HG03558 (cell line): ENCODE measurements around the gene TRIM29.
"Not testable (repeated sequence)": the region's sequence is repeated elsewhere in the genome, so short reads cannot be mapped to it uniquely, and the experiment has no call there.

Experiments used
- ATAC-seq: cut with Tn5 transposase; IDR thresholded peaks from one replicate; pipeline ENCODE4 v1.9.1; 2021; ENCODE audit warnings: moderate number of reproducible peaks; ENCODE audit not compliant: unreplicated experiment; ENCODE audit errors: extremely low read depth

TRIM29 gene

GRCh38 chr11:120137611-120138521 lies at the start of gene TRIM29:
Gene TRIM29 (minus strand): TSS chr11:120138113. CDS start chr11:120138031, 82 bp downstream.
- ATAC-seq: no peak

GRCh38 chr11:120186774-120187591 lies 49.1 kb upstream of the TRIM29 start:
- no peak for ATAC-seq

- ATAC-seq: no peak
Measured at GRCh38 chr11:120186456-120186773, 48.5 kb upstream of the TRIM29 start.

- no peak for ATAC-seq
Measured at GRCh38 chr11:120185706-120186455, 48.0 kb upstream of the TRIM29 start.

GRCh38 chr11:120184946-120185705 lies 47.2 kb upstream of the TRIM29 start:
- no peak for ATAC-seq

- no peak for ATAC-seq
Measured at GRCh38 chr11:120184371-120184945, 46.5 kb upstream of the TRIM29 start.

GRCh38 chr11:120183701-120184141 lies 45.8 kb upstream of the TRIM29 start:
- ATAC-seq: no peak

GRCh38 chr11:120182790-120183491 lies 45.0 kb upstream of the TRIM29 start:
- ATAC-seq: no peak

GRCh38 chr11:120182372-120182771 lies 44.5 kb upstream of the TRIM29 start:
- ATAC-seq: no peak

GRCh38 chr11:120181376-120181975 lies 43.6 kb upstream of the TRIM29 start:
- no peak for ATAC-seq

GRCh38 chr11:120180551-120181232 lies 42.8 kb upstream of the TRIM29 start:
- no peak for ATAC-seq

GRCh38 chr11:120180063-120180462 lies 42.1 kb upstream of the TRIM29 start:
- not testable (repeated sequence) for ATAC-seq

- ATAC-seq: no peak
Measured at GRCh38 chr11:120179057-120179672, 41.3 kb upstream of the TRIM29 start.

GRCh38 chr11:120178561-120179056 lies 40.7 kb upstream of the TRIM29 start:
- no peak for ATAC-seq

- no peak for ATAC-seq
Measured at GRCh38 chr11:120174866-120175265, 37.0 kb upstream of the TRIM29 start.

- no peak for ATAC-seq
Measured at GRCh38 chr11:120173807-120174206, 35.9 kb upstream of the TRIM29 start.

- no peak for ATAC-seq
Measured at GRCh38 chr11:120173019-120173705, 35.2 kb upstream of the TRIM29 start.
